OCI-LY7 (cell line): ENCODE measurements around the gene MAP4.

ENCODE experiments used
- EZH2phosphoT487 ChIP-seq: fragments of 200-600 bp; sonication (generic); IDR thresholded peaks from 2 replicates; pipeline ENCODE4 v1.6.1; 2018; ENCODE audit warnings: low read depth, borderline replicate concordance, mild to moderate bottlenecking, mixed run types, antibody characterized with exemption, low read length, moderate library complexity, mixed read lengths
- TF ChIP-seq, protein P1 (sequence below): fragments of 200-600 bp; sonication (generic); conservative IDR thresholded peaks from 2 replicates; pipeline ENCODE4 v1.5.1; 2014; ENCODE audit warnings: mild to moderate bottlenecking, antibody characterized with exemption, low read length, moderate library complexity, mixed read lengths

DNA sequence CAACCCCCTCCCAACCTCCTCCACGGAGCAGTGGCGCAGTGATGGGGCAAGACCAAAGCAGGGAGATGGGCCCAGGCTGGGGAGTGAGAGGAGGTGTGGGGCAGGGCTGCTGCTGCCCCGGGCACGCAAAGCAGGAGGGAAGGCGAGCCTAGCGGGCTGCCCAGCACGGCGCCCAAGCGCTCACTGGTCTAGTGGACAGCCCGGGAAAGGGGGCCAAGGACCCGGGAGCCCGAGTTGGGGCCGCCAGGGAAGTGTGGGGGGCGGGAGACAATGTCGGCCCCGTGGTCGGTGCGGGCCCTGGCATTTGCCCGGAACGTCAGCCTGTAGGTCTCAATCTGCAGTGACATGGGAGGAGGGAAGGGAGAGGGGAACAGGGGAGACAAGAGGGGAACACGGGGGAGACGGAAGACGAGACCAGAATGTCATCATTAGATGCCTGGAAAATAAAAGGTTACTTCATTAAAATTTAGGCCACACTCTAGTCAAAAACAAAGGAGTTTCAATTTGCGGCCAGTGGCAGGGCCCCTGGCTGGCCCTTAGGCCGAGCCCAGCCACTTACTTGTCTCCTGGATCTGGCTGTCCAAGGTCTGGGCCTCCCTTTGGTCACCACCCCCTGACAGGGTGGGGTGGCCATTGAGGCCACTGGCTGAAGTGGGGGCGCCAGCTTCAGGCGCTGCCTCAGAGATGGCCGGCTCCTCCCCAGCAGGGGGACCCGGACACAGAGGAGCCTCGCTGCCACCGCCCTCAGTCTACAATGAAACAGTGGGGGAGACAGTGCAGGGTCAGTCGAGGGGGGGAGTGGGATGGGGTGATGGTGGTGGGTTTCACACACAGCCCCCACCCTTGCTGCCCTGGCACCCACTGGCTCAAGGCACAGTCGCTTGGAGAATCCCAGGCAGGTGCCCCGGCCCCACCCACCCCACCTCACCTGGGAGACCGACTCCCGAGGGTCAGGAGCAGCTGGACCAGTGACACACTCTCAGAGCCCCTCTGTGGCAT lies 163.3 kb downstream of the MAP4 start:
- TF ChIP-seq, protein P1, sequence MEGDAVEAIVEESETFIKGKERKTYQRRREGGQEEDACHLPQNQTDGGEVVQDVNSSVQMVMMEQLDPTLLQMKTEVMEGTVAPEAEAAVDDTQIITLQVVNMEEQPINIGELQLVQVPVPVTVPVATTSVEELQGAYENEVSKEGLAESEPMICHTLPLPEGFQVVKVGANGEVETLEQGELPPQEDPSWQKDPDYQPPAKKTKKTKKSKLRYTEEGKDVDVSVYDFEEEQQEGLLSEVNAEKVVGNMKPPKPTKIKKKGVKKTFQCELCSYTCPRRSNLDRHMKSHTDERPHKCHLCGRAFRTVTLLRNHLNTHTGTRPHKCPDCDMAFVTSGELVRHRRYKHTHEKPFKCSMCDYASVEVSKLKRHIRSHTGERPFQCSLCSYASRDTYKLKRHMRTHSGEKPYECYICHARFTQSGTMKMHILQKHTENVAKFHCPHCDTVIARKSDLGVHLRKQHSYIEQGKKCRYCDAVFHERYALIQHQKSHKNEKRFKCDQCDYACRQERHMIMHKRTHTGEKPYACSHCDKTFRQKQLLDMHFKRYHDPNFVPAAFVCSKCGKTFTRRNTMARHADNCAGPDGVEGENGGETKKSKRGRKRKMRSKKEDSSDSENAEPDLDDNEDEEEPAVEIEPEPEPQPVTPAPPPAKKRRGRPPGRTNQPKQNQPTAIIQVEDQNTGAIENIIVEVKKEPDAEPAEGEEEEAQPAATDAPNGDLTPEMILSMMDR = no peak
- no peak for TF ChIP-seq EZH2phosphoT487
